ENCODE results near the gene APPL1.

The APPL1 gene, protein sequence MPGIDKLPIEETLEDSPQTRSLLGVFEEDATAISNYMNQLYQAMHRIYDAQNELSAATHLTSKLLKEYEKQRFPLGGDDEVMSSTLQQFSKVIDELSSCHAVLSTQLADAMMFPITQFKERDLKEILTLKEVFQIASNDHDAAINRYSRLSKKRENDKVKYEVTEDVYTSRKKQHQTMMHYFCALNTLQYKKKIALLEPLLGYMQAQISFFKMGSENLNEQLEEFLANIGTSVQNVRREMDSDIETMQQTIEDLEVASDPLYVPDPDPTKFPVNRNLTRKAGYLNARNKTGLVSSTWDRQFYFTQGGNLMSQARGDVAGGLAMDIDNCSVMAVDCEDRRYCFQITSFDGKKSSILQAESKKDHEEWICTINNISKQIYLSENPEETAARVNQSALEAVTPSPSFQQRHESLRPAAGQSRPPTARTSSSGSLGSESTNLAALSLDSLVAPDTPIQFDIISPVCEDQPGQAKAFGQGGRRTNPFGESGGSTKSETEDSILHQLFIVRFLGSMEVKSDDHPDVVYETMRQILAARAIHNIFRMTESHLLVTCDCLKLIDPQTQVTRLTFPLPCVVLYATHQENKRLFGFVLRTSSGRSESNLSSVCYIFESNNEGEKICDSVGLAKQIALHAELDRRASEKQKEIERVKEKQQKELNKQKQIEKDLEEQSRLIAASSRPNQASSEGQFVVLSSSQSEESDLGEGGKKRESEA

DNA sequence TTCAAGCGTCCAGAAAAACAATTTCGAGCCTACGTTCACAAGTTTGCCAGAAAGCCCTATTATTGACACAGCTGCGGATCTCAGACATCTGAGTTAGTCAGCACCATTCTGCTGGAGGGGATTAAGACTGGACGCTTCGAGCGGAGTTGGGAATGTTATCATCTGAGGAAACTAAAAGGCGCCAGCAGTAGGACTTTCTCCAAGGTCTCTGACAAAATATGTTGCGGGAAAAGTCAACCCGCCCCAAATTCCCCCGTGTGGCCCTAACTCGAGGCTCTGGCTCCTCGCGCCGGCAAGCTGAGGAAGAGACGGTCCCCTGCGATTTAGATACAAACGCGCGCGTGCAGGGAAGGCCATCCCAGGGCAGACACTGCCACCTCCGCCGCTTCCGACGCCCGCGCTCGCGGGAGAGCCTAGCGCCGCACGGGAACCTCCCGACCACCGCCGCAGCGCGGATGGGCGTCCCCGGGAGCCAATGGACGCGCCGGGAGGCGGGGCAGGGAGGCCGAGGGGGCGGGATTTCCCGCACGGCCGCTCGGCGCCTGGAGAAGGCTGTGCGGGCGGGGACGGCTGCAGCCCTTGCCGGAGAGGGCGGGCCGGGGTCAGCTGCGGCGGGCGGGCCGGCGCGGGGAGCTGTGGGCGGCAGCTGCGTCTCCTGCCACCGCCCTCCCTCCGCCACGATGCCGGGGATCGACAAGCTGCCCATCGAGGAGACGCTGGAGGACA lies at the start of gene APPL1:
Gene APPL1, plus strand, starts transcription at position 526 of the 726 bp plus-strand sequence. Its CDS starts 155 bp downstream, at position 681.
- peak; percentile 98 for DNase-seq (ENCODE audit: extremely low spot score)
- ChIA-PET CTCF (interaction anchor here (0.9 kb wide), 1 partner anchor 46 kb away, joined by 3 read pairs; no protein-coding TSS in a partner anchor), POLR2A (interaction anchor here (0.8 to 1.7 kb wide), 8 partner anchors 10 to 329 kb away, joined by 3 to 4 read pairs (median 4); partner anchors contain the start of gene PDE12)
- TF ChIP-seq ARNT (IDR thresholded peaks at IDR 0.05) (no peak), L3MBTL2 (conservative IDR thresholded peaks at IDR 0.05) (peak; percentile 96)
- TF ChIP-seq, protein P1, sequence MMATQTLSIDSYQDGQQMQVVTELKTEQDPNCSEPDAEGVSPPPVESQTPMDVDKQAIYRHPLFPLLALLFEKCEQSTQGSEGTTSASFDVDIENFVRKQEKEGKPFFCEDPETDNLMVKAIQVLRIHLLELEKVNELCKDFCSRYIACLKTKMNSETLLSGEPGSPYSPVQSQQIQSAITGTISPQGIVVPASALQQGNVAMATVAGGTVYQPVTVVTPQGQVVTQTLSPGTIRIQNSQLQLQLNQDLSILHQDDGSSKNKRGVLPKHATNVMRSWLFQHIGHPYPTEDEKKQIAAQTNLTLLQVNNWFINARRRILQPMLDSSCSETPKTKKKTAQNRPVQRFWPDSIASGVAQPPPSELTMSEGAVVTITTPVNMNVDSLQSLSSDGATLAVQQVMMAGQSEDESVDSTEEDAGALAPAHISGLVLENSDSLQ (IDR thresholded peaks at IDR 0.05) = peak; percentile 99

DNA sequence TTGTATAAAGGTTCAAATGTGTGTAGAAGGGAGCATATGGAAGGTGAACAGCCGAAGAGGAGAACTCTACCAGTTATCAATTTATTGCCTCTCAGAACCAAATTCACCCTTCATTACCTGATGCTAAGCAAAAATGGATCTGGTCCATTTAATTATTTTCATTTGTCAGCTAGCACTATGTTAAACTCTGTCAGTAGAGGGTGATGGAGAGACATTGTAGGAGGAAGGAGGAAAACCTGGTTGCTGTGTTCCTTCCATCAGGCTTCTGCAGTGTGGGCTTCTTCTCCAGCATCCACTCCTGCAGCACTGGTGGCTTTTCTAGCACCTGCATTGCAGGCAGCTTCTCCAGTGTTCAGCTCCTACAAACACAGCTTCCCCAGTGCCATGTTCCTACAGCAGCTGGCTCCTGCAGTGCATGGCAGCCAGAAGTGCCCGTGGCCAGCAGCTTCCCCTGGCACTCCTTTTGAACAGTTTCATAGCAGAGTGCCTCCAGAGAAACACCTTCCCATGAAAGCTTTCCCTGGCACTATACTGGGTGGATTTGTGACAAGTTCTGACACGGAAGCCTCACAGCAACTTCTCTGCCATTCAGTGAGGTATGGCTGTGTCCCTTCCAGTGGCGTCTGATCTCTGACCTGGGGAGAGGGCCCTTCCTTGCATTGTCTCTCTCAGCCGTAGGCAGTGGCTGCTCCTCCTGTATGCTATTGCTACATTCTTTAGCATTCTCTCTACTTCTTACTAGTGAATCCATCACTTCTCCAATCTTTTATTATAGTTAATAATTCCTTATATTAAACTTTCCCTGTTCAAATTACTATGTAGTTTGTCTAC lies 47.7 kb upstream of the APPL1 start:
- POLR2A ChIA-PET = interaction anchor here (1.4 kb wide), 1 partner anchor 48 kb away, joined by 4 read pairs; the partner anchor contains the start of gene APPL1
- CTCF ChIA-PET = interaction anchor here (0.5 to 1.6 kb wide), 5 partner anchors 9 to 832 kb away, joined by 3 to 4 read pairs (median 4); no protein-coding TSS in a partner anchor
- TF ChIP-seq LEF1 (IDR thresholded peaks at IDR 0.05; ENCODE audit: borderline replicate concordance) (no peak), NFRKB (IDR thresholded peaks at IDR 0.05) (no peak), L3MBTL2 (conservative IDR thresholded peaks at IDR 0.05) (no peak), HDGF (IDR thresholded peaks at IDR 0.05; ENCODE audit: borderline replicate concordance) (no peak), ZNF384 (IDR thresholded peaks at IDR 0.05) (no peak), ARNT (IDR thresholded peaks at IDR 0.05) (no peak), BHLHE40 (IDR thresholded peaks at IDR 0.05; ENCODE audit: borderline replicate concordance) (no peak), ELF4 (IDR thresholded peaks at IDR 0.05) (no peak), FOXK2 (IDR thresholded peaks at IDR 0.05) (no peak), SP1 (IDR thresholded peaks at IDR 0.05) (no peak), TARDBP (IDR thresholded peaks at IDR 0.05) (no peak), FOXM1 (IDR thresholded peaks at IDR 0.05; ENCODE audit: borderline replicate concordance) (no peak), CTBP1 (IDR thresholded peaks at IDR 0.05; ENCODE audit: borderline replicate concordance) (no peak), FOXA1 (IDR thresholded peaks at IDR 0.05) (no peak), SUZ12 (IDR thresholded peaks at IDR 0.05) (no peak)
- TF ChIP-seq, protein P1 (IDR thresholded peaks at IDR 0.05) = no peak
- no peak for DNase-seq (ENCODE audit: extremely low spot score)

DNA sequence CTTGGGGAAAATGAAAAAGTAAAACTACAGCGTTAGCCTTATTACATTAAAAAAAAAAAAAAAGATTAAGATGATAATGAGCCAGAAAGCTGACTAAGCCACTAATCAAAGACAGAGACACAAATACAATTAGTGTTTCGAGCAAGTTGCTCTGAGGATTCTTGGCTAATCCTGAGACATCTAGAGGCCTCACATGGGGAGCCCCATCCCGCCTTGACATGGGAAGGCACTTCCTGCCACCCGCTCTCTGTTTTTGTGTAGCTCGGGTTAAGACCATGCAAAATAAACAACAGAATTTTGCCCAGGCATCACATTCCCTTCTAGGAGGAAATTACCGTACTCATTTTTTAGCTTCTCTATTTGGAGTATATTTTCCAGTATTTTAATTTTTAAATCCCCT lies 43.0 kb upstream of the APPL1 start:
- no peak for TF ChIP-seq FOXM1 (IDR thresholded peaks at IDR 0.05; ENCODE audit: borderline replicate concordance)
- no peak for TF ChIP-seq SUZ12 (IDR thresholded peaks at IDR 0.05)
- no peak for TF ChIP-seq SP1 (IDR thresholded peaks at IDR 0.05)
- TF ChIP-seq, protein P1 (IDR thresholded peaks at IDR 0.05) = no peak
- TF ChIP-seq ZNF384 (IDR thresholded peaks at IDR 0.05) = no peak
- POLR2A ChIA-PET = no interaction called here
- no peak for DNase-seq (ENCODE audit: extremely low spot score)
- CTCF ChIA-PET = interaction anchor here (0.6 to 0.8 kb wide), 2 partner anchors 25 to 1046 kb away, joined by 3 to 4 read pairs; no protein-coding TSS in a partner anchor

DNA sequence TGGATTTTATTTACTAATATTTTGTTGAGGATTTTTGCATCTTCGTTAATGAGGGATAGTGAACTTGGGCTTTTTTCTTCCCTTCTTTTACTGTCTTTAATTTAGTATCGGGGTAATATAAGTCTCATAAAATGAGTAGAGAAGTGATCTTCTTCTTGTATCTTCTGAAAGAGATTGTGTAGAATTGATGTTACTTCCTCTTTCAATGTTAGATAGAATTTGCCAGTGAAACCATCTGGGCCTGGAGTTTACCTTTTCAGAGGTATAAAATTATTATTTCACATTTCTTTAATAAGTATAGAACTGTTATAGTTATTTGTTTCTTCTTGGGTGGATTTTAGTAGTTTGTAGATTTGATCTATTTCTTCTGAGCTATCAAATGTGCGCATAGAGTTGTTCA lies 35.5 kb upstream of the APPL1 start:
- no peak for TF ChIP-seq ZNF384 (IDR thresholded peaks at IDR 0.05)
- no peak for TF ChIP-seq FOXA1 (IDR thresholded peaks at IDR 0.05)
- TF ChIP-seq L3MBTL2 (conservative IDR thresholded peaks at IDR 0.05) = no peak
- TF ChIP-seq SP1 (IDR thresholded peaks at IDR 0.05) = no peak
- TF ChIP-seq ARNT (IDR thresholded peaks at IDR 0.05) = no peak
- no peak for TF ChIP-seq FOXK2 (IDR thresholded peaks at IDR 0.05)
- TF ChIP-seq HDGF (IDR thresholded peaks at IDR 0.05; ENCODE audit: borderline replicate concordance) = no peak
- TF ChIP-seq CTBP1 (IDR thresholded peaks at IDR 0.05; ENCODE audit: borderline replicate concordance) = no peak
- no peak for TF ChIP-seq LEF1 (IDR thresholded peaks at IDR 0.05; ENCODE audit: borderline replicate concordance)
- no peak for TF ChIP-seq TARDBP (IDR thresholded peaks at IDR 0.05)
- TF ChIP-seq FOXM1 (IDR thresholded peaks at IDR 0.05; ENCODE audit: borderline replicate concordance) = no peak
- no peak for TF ChIP-seq BHLHE40 (IDR thresholded peaks at IDR 0.05; ENCODE audit: borderline replicate concordance)
- TF ChIP-seq, protein P1 (IDR thresholded peaks at IDR 0.05) = no peak
- no peak for TF ChIP-seq ELF4 (IDR thresholded peaks at IDR 0.05)
- TF ChIP-seq NFRKB (IDR thresholded peaks at IDR 0.05) = no peak
- TF ChIP-seq SUZ12 (IDR thresholded peaks at IDR 0.05) = no peak
- CTCF ChIA-PET = no interaction called here
- DNase-seq (ENCODE audit: extremely low spot score) = no peak
- POLR2A ChIA-PET = no interaction called here

Measured in HEK293T (cell line).